BE2C (cell line): ENCODE results near the gene SLC43A2.

ENCODE experiments used
- DNase-seq: peaks from one replicate; pipeline ENCODE4 v3.0.0-alpha.2; 2020
- H3K27me3 ChIP-seq: fragments of 250-450 bp; sonication (Bioruptor Pico); 2 replicates; pipeline ENCODE4 v1.5.1; 2020; ENCODE audit warnings: mild to moderate bottlenecking
- H3K36me3 ChIP-seq: fragments of 250-450 bp; sonication (Bioruptor Pico); 2 replicates; pipeline ENCODE4 v1.5.1; 2020; ENCODE audit warnings: mild to moderate bottlenecking
- H3K4me1 ChIP-seq: fragments of 250-450 bp; sonication (Bioruptor Pico); 2 replicates; pipeline ENCODE4 v1.5.1; 2020
- H3K4me3 ChIP-seq: 2 replicates; pipeline ENCODE4 v1.5.1; 2011; ENCODE audit warnings: low read depth, low read length
- H3K9me3 ChIP-seq: fragments of 250-450 bp; sonication (Bioruptor Pico); 2 replicates; pipeline ENCODE4 v1.5.1; 2020
- CTCF ChIP-seq: IDR thresholded peaks from 2 replicates; pipeline ENCODE4 v1.5.1; 2012; ENCODE audit warnings: mild to moderate bottlenecking, low read depth, low read length

SLC43A2 gene

GRCh38 chr17:1553354-1554266 lies 75.0 kb downstream of the SLC43A2 start:
- no peak for DNase-seq
- H3K36me3 ChIP-seq, result peaks cover 2% of the 10 kb centered on the region; the same call in 1 of the 2 replicates
- H3K4me3 ChIP-seq, result no peak overlapping the region
- H3K27me3 ChIP-seq, result no peaks in the 10 kb centered on the region
- peaks cover 2% of the 10 kb centered on the region; the same call in 1 of the 2 replicates for H3K4me1 ChIP-seq
- TF ChIP-seq CTCF, result no peak
- no peaks in the 10 kb centered on the region for H3K9me3 ChIP-seq

- H3K4me1 ChIP-seq, result peaks cover 2% of the 10 kb centered on the region; the same call in 1 of the 2 replicates
- H3K27me3 ChIP-seq, result no peaks in the 10 kb centered on the region
- DNase-seq, result no peak
- H3K9me3 ChIP-seq, result no peaks in the 10 kb centered on the region
- H3K4me3 ChIP-seq, result no peak overlapping the region
- peaks cover 2% of the 10 kb centered on the region; the same call in 1 of the 2 replicates for H3K36me3 ChIP-seq
- no peak for TF ChIP-seq CTCF
Observed at GRCh38 chr17:1552932-1553331, 75.7 kb downstream of the SLC43A2 start.

GRCh38 chr17:1551741-1552140 lies 76.9 kb downstream of the SLC43A2 start:
- H3K4me1 ChIP-seq, result peaks cover 2% of the 10 kb centered on the region; the same call in 1 of the 2 replicates
- no peaks in the 10 kb centered on the region for H3K9me3 ChIP-seq
- H3K36me3 ChIP-seq, result peaks cover 2% of the 10 kb centered on the region; the same call in 1 of the 2 replicates
- no peak for TF ChIP-seq CTCF
- no peak overlapping the region for H3K4me3 ChIP-seq
- no peaks in the 10 kb centered on the region for H3K27me3 ChIP-seq
- no peak for DNase-seq

- no peak for DNase-seq
Observed at GRCh38 chr17:1548032-1548431, 80.6 kb downstream of the SLC43A2 start.

GRCh38 chr17:1546292-1546922 lies 82.2 kb downstream of the SLC43A2 start:
- Histone ChIP-seq H3K27me3 (no peaks in the 10 kb centered on the region), H3K36me3 (peaks cover 2% of the 10 kb centered on the region; the same call in 1 of the 2 replicates), H3K9me3 (no peaks in the 10 kb centered on the region), H3K4me1 (no peaks in the 10 kb centered on the region), H3K4me3 (no peak overlapping the region)
- no peak for DNase-seq
- TF ChIP-seq CTCF, result no peak

More at GRCh38 chr17:1548032-1548431, 80.6 kb downstream of the SLC43A2 start:
- H3K4me3 ChIP-seq, result no peak overlapping the region
- no peaks in the 10 kb centered on the region for H3K27me3 ChIP-seq
- peaks cover 2% of the 10 kb centered on the region; the same call in 1 of the 2 replicates for H3K36me3 ChIP-seq
- H3K9me3 ChIP-seq, result no peaks in the 10 kb centered on the region
- no peaks in the 10 kb centered on the region for H3K4me1 ChIP-seq
- TF ChIP-seq CTCF, result no peak

- no peak overlapping the region for H3K4me3 ChIP-seq
- H3K9me3 ChIP-seq, result no peaks in the 10 kb centered on the region
- peaks cover 2% of the 10 kb centered on the region; the same call in 1 of the 2 replicates for H3K36me3 ChIP-seq
- no peak for DNase-seq
- TF ChIP-seq CTCF, result no peak
- no peaks in the 10 kb centered on the region for H3K4me1 ChIP-seq
- no peaks in the 10 kb centered on the region for H3K27me3 ChIP-seq
Observed at GRCh38 chr17:1545618-1546017, 83.0 kb downstream of the SLC43A2 start.
